ENCODE measurements around the gene IGDCC3. TPM values are rescaled to one million over a fixed set of nuclear protein-coding genes. Genes with fewer than 3 reads are reported as not detected.

IGDCC3 gene
- total RNA-seq, 4 donors from 2014 or later: 0.82 to 5.5 TPM; not detected in 2

GRCh38 chr15:65416845-65417416, 39.1 kb upstream of the IGDCC3 start:
- peak overlapping the region; percentile 14 to 36 for H3K27ac ChIP-seq
- peak; percentile 61 to 83 for DNase-seq
- no peak overlapping the region for H3K4me3 ChIP-seq
- peaks cover 0 to 6% of the 10 kb centered on the region in 2 donors for H3K4me1 ChIP-seq
- H3K9me3 ChIP-seq: no peaks in the 10 kb centered on the region
- H3K27me3 ChIP-seq: no peaks in the 10 kb centered on the region
- no peaks in the 10 kb centered on the region for H3K36me3 ChIP-seq
- TF ChIP-seq POLR2A (IDR thresholded peaks at IDR 0.05) (no peak), CTCF (IDR thresholded peaks at IDR 0.05) (no peak)
- intact Hi-C loops (cut with DNase I; ENCODE audit: low total_unique reads): no loop called here

- no peaks in the 10 kb centered on the region for H3K36me3 ChIP-seq
- no peaks in the 10 kb centered on the region for H3K9me3 ChIP-seq
- H3K27me3 ChIP-seq: no peaks in the 10 kb centered on the region
- peak overlapping the region in 1 of 2 donors; percentile 3 for H3K27ac ChIP-seq
- peak in 1 of 2 donors; percentile 30 for DNase-seq
- intact Hi-C loops (cut with DNase I; ENCODE audit: low total_unique reads): no loop called here
- H3K4me3 ChIP-seq: no peak overlapping the region
- TF ChIP-seq CTCF (IDR thresholded peaks at IDR 0.05) (no peak), POLR2A (IDR thresholded peaks at IDR 0.05) (no peak)
- H3K4me1 ChIP-seq: no peaks in the 10 kb centered on the region
These were observed 37.2 kb upstream of the IGDCC3 start for GRCh38 chr15:65414841-65415621.

GRCh38 chr15:65413760-65414144, 36.0 kb upstream of the IGDCC3 start:
- H3K4me3 ChIP-seq: no peak overlapping the region
- DNase-seq: no peak
- intact Hi-C loops (cut with DNase I; ENCODE audit: low total_unique reads): no loop called here
- no peaks in the 10 kb centered on the region for H3K36me3 ChIP-seq
- TF ChIP-seq CTCF (IDR thresholded peaks at IDR 0.05) (no peak), POLR2A (IDR thresholded peaks at IDR 0.05) (no peak)
- no peaks in the 10 kb centered on the region for H3K9me3 ChIP-seq
- no peaks in the 10 kb centered on the region for H3K4me1 ChIP-seq
- H3K27ac ChIP-seq: no peak overlapping the region
- no peaks in the 10 kb centered on the region for H3K27me3 ChIP-seq

- Histone ChIP-seq H3K9me3 (no peaks in the 10 kb centered on the region), H3K27me3 (no peaks in the 10 kb centered on the region), H3K27ac (no peak overlapping the region), H3K4me1 (no peaks in the 10 kb centered on the region), H3K36me3 (no peaks in the 10 kb centered on the region), H3K4me3 (no peak overlapping the region)
- TF ChIP-seq POLR2A (IDR thresholded peaks at IDR 0.05) (no peak), CTCF (IDR thresholded peaks at IDR 0.05) (no peak)
- no peak for DNase-seq
- intact Hi-C loops (cut with DNase I; ENCODE audit: low total_unique reads): no loop called here
These were observed 35.4 kb upstream of the IGDCC3 start for GRCh38 chr15:65413051-65413759.

- TF ChIP-seq CTCF (IDR thresholded peaks at IDR 0.05) (no peak), POLR2A (IDR thresholded peaks at IDR 0.05) (no peak)
- no peaks in the 10 kb centered on the region for H3K36me3 ChIP-seq
- H3K27me3 ChIP-seq: no peaks in the 10 kb centered on the region
- no peak overlapping the region for H3K27ac ChIP-seq
- DNase-seq: no peak
- intact Hi-C loops (cut with DNase I; ENCODE audit: low total_unique reads): no loop called here
- H3K9me3 ChIP-seq: no peaks in the 10 kb centered on the region
- no peaks in the 10 kb centered on the region for H3K4me1 ChIP-seq
- H3K4me3 ChIP-seq: no peak overlapping the region
These were observed 34.8 kb upstream of the IGDCC3 start for GRCh38 chr15:65412556-65412955.

All from uterus (tissue), 4 donors.